Measurements from ENCODE around the gene ERFL. TPM values are rescaled to one million over a fixed set of nuclear protein-coding genes. Genes with fewer than 3 reads are reported as not detected.
"Not testable (repeated sequence)": the region's sequence is repeated elsewhere in the genome, so short reads cannot be mapped to it uniquely, and the experiment has no call there.

ERFL gene
- total RNA-seq, 1 donor from 2014 or later, result 0.67 TPM

DNA sequence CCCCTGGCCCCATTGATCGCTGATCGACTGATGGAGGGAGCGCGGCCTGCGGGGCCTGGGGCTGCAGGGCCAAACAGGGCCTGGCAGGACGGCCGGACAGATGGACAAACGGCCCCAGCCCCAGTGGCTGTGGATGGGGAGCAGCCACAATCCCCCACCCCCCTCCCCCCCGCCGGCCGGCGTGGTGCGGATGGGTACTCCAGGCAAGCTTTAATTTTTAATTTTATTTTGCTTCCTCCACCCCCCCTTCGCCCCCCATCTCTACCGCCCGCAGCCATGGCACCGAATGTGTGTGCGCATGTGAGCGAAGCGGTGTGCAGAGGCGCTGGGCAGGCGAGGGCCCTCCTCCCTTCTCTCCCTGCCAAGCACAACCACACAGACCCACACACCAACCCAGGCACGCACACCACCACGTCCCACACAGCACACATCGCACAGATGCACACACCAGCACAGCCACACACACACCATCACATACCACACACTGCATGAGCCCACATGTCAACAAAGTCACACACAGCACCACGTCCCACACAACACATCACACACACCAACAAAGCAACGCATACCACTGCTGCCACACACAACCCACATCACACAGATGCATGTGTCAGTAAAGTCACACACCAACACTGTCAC lies 12.4 kb downstream of the ERFL start:
- no peaks in the 10 kb centered on the region for H3K36me3 Mint-ChIP-seq
- H3K27ac Mint-ChIP-seq, result no peak overlapping the region
- DNase-seq (ENCODE audit: low spot score in 2 of 2, unreplicated experiment in 2 of 2), result no peak
- no peaks in the 10 kb centered on the region for H3K4me1 Mint-ChIP-seq
- peaks cover 38% of the 10 kb centered on the region for H3K27me3 Mint-ChIP-seq (ENCODE audit: low read depth)
- TF ChIP-seq, protein P1, sequence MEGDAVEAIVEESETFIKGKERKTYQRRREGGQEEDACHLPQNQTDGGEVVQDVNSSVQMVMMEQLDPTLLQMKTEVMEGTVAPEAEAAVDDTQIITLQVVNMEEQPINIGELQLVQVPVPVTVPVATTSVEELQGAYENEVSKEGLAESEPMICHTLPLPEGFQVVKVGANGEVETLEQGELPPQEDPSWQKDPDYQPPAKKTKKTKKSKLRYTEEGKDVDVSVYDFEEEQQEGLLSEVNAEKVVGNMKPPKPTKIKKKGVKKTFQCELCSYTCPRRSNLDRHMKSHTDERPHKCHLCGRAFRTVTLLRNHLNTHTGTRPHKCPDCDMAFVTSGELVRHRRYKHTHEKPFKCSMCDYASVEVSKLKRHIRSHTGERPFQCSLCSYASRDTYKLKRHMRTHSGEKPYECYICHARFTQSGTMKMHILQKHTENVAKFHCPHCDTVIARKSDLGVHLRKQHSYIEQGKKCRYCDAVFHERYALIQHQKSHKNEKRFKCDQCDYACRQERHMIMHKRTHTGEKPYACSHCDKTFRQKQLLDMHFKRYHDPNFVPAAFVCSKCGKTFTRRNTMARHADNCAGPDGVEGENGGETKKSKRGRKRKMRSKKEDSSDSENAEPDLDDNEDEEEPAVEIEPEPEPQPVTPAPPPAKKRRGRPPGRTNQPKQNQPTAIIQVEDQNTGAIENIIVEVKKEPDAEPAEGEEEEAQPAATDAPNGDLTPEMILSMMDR (IDR thresholded peaks at IDR 0.05; ENCODE audit: unreplicated experiment), result no peak
- H3K4me3 Mint-ChIP-seq, result no peak overlapping the region
- H3K9me3 Mint-ChIP-seq, result no peaks in the 10 kb centered on the region

DNA sequence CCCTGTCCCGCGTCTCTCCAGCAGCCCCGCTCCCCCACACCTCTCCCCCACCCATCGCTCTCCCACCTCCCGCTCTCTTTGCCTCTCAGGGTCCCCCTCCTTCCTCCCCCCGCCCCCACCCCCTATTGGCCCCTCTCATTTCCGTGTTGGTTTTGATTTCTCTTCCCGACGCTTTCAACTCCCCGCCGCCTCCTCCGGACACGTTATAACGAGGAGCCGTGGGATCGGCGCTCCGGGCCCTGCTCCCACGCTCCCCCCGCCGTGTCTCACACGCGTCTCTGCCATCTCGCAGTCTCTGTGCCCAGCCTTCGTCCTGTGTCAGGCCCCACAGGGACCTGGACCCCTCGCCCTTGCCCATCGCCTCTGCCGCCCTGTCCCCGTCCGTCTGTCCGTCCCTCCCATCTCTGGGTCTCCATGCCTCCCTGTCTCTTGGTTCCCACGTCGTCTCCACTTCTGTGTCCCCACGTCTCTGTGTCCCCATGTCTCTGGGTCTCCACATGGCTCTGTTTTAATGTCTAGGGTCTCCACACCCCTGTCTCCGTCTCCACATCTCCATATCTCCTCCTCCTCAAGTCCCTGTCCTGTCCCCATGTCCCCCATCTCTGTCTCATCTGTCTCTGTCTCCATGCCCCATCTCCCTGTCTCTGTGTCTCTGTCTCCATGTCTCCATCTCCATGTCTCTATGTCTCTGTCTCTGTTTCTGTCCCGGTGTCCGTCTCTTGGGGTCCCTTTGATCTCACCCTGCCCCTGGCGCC lies 13.1 kb downstream of the ERFL start:
- Mint-ChIP-seq H3K4me1 (no peaks in the 10 kb centered on the region), H3K4me3 (no peak overlapping the region), H3K9me3 (no peaks in the 10 kb centered on the region), H3K27me3 (ENCODE audit: low read depth) (peaks cover 45% of the 10 kb centered on the region), H3K36me3 (no peaks in the 10 kb centered on the region), H3K27ac (no peak overlapping the region)
- no peak for DNase-seq (ENCODE audit: low spot score in 2 of 2, unreplicated experiment in 2 of 2)
- TF ChIP-seq, protein P1 (IDR thresholded peaks at IDR 0.05; ENCODE audit: unreplicated experiment), result no peak

DNA sequence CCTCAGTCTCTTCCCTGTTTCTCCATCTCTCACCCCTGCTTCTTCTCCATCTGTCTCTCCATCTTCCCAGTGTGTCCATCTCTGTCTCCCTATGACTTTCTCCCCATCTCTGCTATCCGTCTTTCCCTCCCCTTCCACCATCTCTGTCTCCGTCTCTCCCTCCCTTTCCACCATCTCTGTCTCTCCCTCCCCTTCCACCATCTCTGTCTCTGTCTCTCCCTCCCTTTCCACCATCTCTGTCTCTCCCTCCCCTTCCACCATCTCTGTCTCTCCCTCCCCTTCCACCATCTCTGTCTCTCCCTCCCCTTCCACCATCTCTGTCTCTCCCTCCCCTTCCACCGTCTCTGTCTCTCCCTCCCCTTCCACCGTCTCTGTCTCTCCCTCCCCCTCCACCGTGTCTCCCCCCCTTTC lies 13.8 kb downstream of the ERFL start:
- not testable (repeated sequence) for H3K4me1 Mint-ChIP-seq; H3K36me3 Mint-ChIP-seq; H3K27ac Mint-ChIP-seq; DNase-seq (ENCODE audit: low spot score in 2 of 2, unreplicated experiment in 2 of 2); H3K9me3 Mint-ChIP-seq; H3K4me3 Mint-ChIP-seq
- H3K27me3 Mint-ChIP-seq (ENCODE audit: low read depth), result peaks cover 52% of the 10 kb centered on the region

DNA sequence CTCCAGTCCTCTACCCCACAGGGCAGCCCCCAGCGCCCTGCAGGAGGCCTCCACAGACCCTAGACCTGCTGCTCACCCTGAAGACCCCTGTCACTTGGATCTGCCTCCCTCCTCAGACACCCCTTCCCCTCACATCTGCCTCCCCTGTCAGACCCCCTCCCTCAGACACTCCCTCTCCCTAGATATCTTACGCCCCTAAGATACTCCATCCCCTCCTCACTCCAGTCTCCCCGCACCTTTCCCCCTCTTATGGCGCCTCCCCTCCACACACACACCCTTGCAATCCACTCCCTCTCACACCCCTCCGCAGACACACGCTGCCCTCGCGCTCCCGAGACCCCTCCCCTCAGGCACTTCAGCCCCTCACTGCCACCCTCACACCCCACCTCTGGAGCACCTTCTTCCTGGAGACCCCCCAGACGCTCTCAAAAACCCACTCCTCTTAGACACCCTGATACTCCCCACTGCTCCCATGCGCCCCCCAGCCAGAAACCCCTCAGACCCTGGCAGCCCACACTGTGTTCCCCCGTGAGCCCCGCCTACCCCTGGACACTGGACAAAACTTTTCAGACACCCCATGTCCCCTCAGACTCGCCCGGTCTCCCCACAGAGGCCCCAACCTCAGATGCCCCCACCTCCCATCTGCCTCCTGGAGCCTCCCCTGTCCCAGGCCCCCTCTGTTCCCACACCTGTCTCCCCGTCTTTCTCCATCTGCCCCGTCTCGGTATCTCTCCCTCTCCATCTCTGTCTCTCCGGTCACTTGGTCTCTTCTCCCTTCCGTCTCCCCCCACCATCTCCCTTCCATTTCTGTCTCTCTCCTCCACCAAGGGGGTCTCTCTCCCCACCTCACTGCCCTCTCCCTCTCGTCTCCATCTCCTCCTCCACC lies 14.5 kb downstream of the ERFL start:
- Mint-ChIP-seq H3K4me3 (no peak overlapping the region), H3K27ac (no peak overlapping the region), H3K27me3 (ENCODE audit: low read depth) (peaks cover 57% of the 10 kb centered on the region), H3K9me3 (no peaks in the 10 kb centered on the region), H3K4me1 (no peaks in the 10 kb centered on the region), H3K36me3 (no peaks in the 10 kb centered on the region)
- TF ChIP-seq, protein P1 (IDR thresholded peaks at IDR 0.05; ENCODE audit: unreplicated experiment), result no peak
- no peak for DNase-seq (ENCODE audit: low spot score in 2 of 2, unreplicated experiment in 2 of 2)

DNA sequence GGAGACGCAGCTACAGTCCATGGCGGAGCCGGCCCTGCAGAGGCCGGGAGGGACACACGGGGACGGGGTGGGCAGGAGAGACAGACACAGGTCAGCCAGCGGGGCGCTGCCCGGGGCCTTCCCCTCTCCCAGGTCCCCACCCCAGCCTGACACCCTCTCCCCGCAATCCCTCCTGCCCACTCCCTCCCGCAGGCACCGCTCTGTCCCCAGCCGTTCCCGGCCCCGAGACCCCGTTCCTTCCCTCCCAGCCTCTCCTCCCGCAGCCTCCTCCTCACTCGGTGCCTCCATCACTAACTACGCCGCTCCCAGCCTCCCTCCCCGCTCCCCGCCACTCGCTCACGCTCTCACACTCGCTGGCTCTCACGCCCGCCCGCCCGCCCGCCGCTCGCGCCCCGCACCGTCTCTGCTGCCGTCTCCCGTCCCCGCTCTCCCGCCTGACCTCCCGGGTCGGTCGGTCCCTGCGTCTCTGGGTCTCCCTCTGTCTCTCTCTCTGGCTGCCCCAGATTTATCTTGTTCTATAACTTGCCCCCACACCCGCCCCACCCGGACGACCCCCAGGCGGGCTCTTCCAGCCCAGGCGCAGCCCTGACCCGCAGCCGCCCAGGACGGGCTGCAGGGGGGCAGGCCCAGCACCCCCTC lies 15.2 kb downstream of the ERFL start:
- Mint-ChIP-seq H3K9me3 (no peaks in the 10 kb centered on the region), H3K27me3 (ENCODE audit: low read depth) (peaks cover 57% of the 10 kb centered on the region), H3K4me1 (no peaks in the 10 kb centered on the region), H3K36me3 (no peaks in the 10 kb centered on the region), H3K4me3 (no peak overlapping the region), H3K27ac (no peak overlapping the region)
- no peak for DNase-seq (ENCODE audit: low spot score in 2 of 2, unreplicated experiment in 2 of 2)
- TF ChIP-seq, protein P1 (IDR thresholded peaks at IDR 0.05; ENCODE audit: unreplicated experiment), result no peak

Measured in mesothelial cell of epicardium (in vitro differentiated cells).